ENCODE results near the gene PNPLA8.
A peak's percentile ranks its signal among the peaks of the same experiment; 100 is the strongest.

Gene PNPLA8

GRCh38 chr7:108497082-108497725 is 28.7 kb downstream of the PNPLA8 start:
- peak; percentile 52 for DNase-seq (ENCODE audit: extremely low spot score)
- CTCF ChIA-PET, result interaction anchor here (0.6 to 3.6 kb wide), 57 partner anchors 9 to 624 kb away, joined by 3 to 40 read pairs (median 5); partner anchors contain the start of gene NRCAM
- TF ChIP-seq, protein P1, sequence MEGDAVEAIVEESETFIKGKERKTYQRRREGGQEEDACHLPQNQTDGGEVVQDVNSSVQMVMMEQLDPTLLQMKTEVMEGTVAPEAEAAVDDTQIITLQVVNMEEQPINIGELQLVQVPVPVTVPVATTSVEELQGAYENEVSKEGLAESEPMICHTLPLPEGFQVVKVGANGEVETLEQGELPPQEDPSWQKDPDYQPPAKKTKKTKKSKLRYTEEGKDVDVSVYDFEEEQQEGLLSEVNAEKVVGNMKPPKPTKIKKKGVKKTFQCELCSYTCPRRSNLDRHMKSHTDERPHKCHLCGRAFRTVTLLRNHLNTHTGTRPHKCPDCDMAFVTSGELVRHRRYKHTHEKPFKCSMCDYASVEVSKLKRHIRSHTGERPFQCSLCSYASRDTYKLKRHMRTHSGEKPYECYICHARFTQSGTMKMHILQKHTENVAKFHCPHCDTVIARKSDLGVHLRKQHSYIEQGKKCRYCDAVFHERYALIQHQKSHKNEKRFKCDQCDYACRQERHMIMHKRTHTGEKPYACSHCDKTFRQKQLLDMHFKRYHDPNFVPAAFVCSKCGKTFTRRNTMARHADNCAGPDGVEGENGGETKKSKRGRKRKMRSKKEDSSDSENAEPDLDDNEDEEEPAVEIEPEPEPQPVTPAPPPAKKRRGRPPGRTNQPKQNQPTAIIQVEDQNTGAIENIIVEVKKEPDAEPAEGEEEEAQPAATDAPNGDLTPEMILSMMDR (IDR thresholded peaks at IDR 0.05; ENCODE audit: control extremely low read depth, extremely low read depth, low read depth, missing control alignments), result peak; percentile 83
- POLR2A ChIA-PET, result no interaction called here

DNA sequence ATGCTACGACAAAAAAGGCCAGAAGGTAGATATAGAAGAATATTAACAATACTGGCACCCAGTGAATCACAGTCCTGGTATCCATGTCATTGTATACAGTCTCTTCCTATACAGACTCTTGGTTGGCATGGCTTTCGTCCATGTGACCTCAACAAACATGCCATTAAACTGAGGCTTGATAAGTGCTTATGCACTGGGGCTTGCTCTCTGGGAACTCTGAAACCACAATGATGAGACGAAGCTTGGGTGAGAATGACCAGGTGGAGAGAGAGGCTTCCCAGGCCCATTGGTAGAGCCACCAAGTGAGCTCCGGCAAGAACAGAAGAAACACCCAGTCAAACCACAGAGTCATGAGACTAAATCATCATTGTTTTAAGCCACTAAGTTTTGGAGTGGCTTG is 33.2 kb downstream of the PNPLA8 start:
- CTCF ChIA-PET, result interaction anchor here (1.0 to 2.2 kb wide), 4 partner anchors 20 to 108 kb away, joined by 3 to 5 read pairs (median 4); partner anchors contain the start of gene NRCAM
- TF ChIP-seq, protein P1 (IDR thresholded peaks at IDR 0.05; ENCODE audit: control extremely low read depth, extremely low read depth, low read depth, missing control alignments), result no peak
- POLR2A ChIA-PET, result no interaction called here
- DNase-seq (ENCODE audit: extremely low spot score), result no peak

DNA sequence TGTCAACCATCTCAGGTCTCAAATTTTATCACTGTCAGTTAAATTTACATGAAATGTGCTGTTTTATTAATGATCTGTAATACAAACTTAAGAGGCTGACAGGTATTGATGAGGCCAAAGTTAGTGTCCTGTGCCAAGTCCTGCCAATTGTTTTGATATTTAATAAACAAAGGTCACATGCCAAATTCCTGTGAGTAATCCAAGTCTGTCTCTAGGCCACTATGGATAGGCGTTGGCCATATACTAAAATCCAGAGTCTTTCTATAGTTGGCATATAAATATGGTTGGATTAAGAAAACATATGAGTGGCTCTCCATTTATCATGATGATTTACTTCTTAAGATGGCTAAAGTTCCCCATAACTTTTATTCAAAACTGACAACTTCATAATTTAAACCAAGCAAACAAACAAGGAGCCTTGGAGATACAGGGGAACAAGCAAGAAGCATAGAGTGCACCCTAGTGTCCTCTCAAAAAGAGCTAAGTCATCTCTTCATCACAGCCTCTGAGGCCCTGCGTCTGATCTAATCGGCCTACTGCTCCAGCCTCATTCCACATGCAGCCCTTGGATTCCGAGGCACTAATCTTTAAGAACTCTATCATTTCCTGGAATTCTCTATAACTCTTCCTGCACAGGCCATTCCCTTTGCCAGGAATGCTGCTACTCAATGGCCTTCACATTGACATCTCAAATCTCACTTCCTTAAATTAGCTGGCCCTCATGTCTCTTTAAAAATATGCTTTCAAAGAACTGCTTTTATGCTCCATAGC is 37.0 kb downstream of the PNPLA8 start:
- CTCF ChIA-PET, result no interaction called here
- TF ChIP-seq, protein P1 (IDR thresholded peaks at IDR 0.05; ENCODE audit: control extremely low read depth, extremely low read depth, low read depth, missing control alignments), result no peak
- no peak for DNase-seq (ENCODE audit: extremely low spot score)
- POLR2A ChIA-PET, result no interaction called here

GRCh38 chr7:108487646-108488045 is 38.3 kb downstream of the PNPLA8 start:
- ChIA-PET POLR2A (no interaction called here), CTCF (interaction anchor here (1.2 to 4.9 kb wide), 4 partner anchors 9 to 42 kb away, joined by 3 to 40 read pairs (median 4); no protein-coding TSS in a partner anchor)
- TF ChIP-seq, protein P1 (IDR thresholded peaks at IDR 0.05; ENCODE audit: control extremely low read depth, extremely low read depth, low read depth, missing control alignments), result no peak
- DNase-seq (ENCODE audit: extremely low spot score), result no peak

DNA sequence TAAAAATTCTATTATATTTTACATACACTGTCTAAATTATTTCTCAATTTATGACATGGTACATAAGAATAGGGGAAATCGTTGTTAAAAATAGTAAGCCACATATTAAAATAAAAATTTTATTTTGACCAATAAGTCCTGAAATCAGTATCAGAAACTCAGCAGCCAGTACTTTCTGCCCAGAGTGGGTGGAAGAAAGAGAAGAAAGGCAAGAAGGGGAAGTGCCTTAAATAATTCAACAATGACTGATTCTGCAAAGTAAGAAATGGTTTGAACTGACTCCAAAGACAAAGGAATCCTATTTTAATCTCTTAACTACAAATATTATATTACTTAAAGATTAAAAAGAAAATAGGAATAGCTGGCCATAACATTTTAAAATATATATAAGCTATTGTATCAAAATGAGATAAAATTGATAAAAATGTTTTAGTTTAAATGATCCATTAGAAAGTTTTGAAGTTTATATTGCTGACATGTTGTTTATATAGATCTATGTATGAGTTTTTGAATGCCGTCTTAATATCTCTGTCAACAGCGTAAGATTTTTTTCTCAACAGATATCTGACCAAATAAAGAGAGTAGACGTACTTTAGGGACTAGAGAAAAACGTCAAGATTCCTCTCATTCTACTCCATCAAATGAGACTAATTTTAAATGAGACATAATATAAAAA is 39.5 kb downstream of the PNPLA8 start:
- ChIA-PET CTCF (interaction anchor here (1.2 to 4.9 kb wide), 3 partner anchors 11 to 41 kb away, joined by 3 to 40 read pairs (median 5); no protein-coding TSS in a partner anchor), POLR2A (no interaction called here)
- DNase-seq (ENCODE audit: extremely low spot score), result no peak
- TF ChIP-seq, protein P1 (IDR thresholded peaks at IDR 0.05; ENCODE audit: control extremely low read depth, extremely low read depth, low read depth, missing control alignments), result no peak

- ChIA-PET CTCF (interaction anchor here (0.8 to 4.9 kb wide), 3 partner anchors 13 to 16 kb away, joined by 3 to 40 read pairs (median 7); no protein-coding TSS in a partner anchor), POLR2A (no interaction called here)
- no peak for DNase-seq (ENCODE audit: extremely low spot score)
- TF ChIP-seq, protein P1 (IDR thresholded peaks at IDR 0.05; ENCODE audit: control extremely low read depth, extremely low read depth, low read depth, missing control alignments), result no peak
These were observed 41.8 kb downstream of the PNPLA8 start for GRCh38 chr7:108484137-108484536.

Measured in GM10248 (cell line).